ENCODE measurements around the gene SLC4A5.

SLC4A5 gene

DNA sequence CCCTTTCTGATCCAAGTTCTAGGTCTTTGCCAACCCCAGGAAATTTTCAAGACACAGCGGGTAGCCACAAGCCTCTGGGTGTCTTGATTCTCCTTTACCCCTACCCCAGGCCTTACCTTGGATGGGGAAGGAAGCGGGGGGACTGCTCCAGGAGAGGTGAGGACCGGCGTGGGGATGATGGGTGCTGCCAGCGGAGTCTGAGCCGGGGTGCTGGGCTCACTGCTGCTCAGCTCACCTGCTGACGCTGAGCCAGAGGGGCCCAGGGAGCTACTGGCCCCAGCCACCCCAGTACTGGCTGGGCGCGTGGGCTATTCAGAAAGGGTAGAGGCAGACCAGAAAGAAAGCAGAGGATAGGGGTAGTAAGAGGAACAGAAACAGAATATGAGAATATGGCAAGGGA is 28.2 kb upstream of the SLC4A5 start:
- peaks cover 25 to 37% (median 29%) of the 10 kb centered on the region in 10 experiments for H3K4me1 ChIP-seq
- no peaks in the 10 kb centered on the region for H3K27me3 ChIP-seq
- H3K9ac ChIP-seq: no peak overlapping the region
- no peak overlapping the region for H3K27ac ChIP-seq
- H3K36me3 ChIP-seq: peaks cover 66 to 97% (median 84%) of the 10 kb centered on the region in 11 experiments
- H4K20me1 ChIP-seq: peaks cover 4 to 62% (median 45%) of the 10 kb centered on the region in 11 experiments; a peak in 18 of 22 replicates
- H3K9me3 ChIP-seq (replicated peaks in 1 of 11): no peaks in the 10 kb centered on the region
- no peak for TF ChIP-seq Cebpa-rat (IDR thresholded peaks at IDR 0.05)
- no peak overlapping the region for H3K4me3 ChIP-seq
- no peak overlapping the region for H3K4me2 ChIP-seq

DNA sequence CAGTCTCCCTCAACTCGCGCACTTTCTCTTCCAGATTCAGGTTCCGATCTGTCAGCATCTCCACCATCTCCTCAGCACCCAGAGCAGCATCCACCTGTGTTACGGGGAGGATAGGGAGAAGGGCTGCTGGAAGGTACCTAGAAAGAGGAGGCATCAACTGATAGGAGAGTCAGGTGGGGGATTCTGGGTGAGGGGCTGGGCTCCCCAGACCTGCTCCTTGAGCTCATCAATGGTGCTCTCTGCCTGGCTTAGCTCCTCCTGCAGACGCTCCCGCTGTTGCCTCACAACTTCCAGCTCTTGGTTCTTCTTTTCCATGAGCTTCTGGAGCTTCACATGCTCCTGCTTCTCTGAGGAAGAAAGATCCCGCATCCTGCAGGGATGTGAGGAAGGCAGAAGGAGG is 26.8 kb upstream of the SLC4A5 start:
- TF ChIP-seq Cebpa-rat (IDR thresholded peaks at IDR 0.05): no peak
- H3K27ac ChIP-seq: no peak overlapping the region
- H3K4me1 ChIP-seq: peaks cover 14 to 23% (median 20%) of the 10 kb centered on the region in 10 experiments
- peaks cover 78 to 97% (median 84%) of the 10 kb centered on the region in 11 experiments for H3K36me3 ChIP-seq
- H4K20me1 ChIP-seq: peaks cover 4 to 62% (median 34%) of the 10 kb centered on the region in 11 experiments; a peak in 18 of 22 replicates
- H3K9ac ChIP-seq: no peak overlapping the region
- no peak overlapping the region for H3K4me3 ChIP-seq
- no peaks in the 10 kb centered on the region for H3K27me3 ChIP-seq
- no peak overlapping the region for H3K4me2 ChIP-seq
- H3K9me3 ChIP-seq (replicated peaks in 1 of 11): no peaks in the 10 kb centered on the region

DNA sequence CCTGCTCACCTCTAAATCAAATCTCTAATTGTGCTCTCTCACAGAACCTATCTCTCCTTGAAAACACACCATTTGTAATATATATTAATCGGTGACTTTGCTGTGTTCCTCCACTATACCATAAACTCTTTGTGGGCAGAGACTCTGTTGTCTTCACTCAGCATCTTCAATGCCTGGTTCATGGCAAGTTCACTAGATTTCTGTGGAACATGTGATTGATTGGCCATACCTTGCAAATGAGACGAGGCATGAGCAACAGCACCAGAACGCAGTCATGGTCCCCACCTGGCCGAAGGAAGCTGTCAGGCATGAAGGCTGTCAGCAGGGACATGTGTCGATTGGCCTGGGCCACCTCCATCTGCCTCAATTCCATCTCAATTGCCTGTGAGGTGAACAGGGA is 25.3 kb upstream of the SLC4A5 start:
- TF ChIP-seq Cebpa-rat (IDR thresholded peaks at IDR 0.05): no peak
- Histone ChIP-seq H3K36me3 (peaks cover 90 to 97% (median 92%) of the 10 kb centered on the region in 11 experiments), H3K27me3 (no peaks in the 10 kb centered on the region), H3K9ac (no peak overlapping the region), H3K9me3 (replicated peaks in 1 of 11) (no peaks in the 10 kb centered on the region), H3K27ac (no peak overlapping the region), H3K4me2 (no peak overlapping the region), H4K20me1 (peaks cover 0 to 50% (median 22%) of the 10 kb centered on the region in 11 experiments; a peak in 17 of 22 replicates), H3K4me1 (peaks cover 6 to 12% (median 9%) of the 10 kb centered on the region in 10 experiments), H3K4me3 (no peak overlapping the region)

DNA sequence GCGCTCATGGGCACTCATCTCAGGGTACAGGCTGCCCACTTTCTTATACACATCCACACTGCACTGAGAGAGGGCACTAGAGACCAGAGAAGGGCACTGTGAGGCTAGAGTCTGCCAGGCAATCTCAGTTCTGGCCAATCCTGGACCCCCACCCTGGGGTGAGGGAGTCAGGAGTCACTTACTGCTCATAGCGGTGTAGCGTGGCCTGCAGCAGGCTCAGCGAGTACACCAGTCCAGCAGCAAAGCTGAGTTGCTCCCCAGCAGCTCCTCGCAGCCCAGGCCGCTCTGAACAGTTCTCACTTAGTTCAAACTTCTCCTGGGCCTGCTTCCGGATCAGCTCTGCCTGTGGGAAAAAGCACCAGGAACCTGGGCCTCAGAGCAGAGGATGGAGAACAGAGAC is 24.6 kb upstream of the SLC4A5 start:
- Histone ChIP-seq H3K27ac (no peak overlapping the region), H3K36me3 (peaks cover 97 to 100% (median 100%) of the 10 kb centered on the region in 11 experiments), H3K4me3 (no peak overlapping the region), H3K4me2 (no peak overlapping the region), H3K9me3 (replicated peaks in 1 of 11) (no peaks in the 10 kb centered on the region), H3K27me3 (no peaks in the 10 kb centered on the region), H3K9ac (no peak overlapping the region; a peak in 1 of 22 replicates), H4K20me1 (peaks cover 0 to 43% (median 16%) of the 10 kb centered on the region in 11 experiments; a peak in 14 of 22 replicates), H3K4me1 (peaks cover 0 to 5% (median 2%) of the 10 kb centered on the region in 10 experiments; a peak in 6 of 20 replicates)
- no peak for TF ChIP-seq Cebpa-rat (IDR thresholded peaks at IDR 0.05)

DNA sequence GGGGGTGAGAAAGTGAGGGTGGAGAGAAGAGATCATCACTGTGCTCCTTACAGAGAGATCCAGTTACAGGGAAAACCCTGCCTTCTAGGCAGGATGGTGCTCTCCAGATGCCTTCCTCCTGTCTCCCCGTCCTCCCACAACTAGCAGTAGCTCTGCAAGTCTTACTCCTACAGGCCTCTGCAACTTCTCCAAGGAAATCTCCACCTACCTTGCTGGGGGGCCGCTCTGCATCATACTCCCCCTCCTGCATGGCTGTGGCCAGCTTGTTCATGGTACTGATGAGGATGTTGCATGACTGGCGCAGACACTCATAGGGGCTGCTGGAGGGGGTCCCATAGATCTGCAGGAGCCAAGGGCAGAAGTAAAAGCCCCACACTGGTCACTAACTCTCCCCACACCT is 22.8 kb upstream of the SLC4A5 start:
- Histone ChIP-seq H3K27me3 (no peaks in the 10 kb centered on the region), H3K4me3 (no peak overlapping the region), H3K27ac (no peak overlapping the region), H3K9ac (no peak overlapping the region), H3K4me2 (no peak overlapping the region), H3K4me1 (no peaks in the 10 kb centered on the region), H3K9me3 (replicated peaks in 1 of 11) (no peaks in the 10 kb centered on the region), H3K36me3 (peaks cover 99 to 100% (median 100%) of the 10 kb centered on the region in 11 experiments), H4K20me1 (peaks cover 0 to 26% (median 2%) of the 10 kb centered on the region in 11 experiments; a peak in 6 of 22 replicates)
- TF ChIP-seq Cebpa-rat (IDR thresholded peaks at IDR 0.05): no peak

DNA sequence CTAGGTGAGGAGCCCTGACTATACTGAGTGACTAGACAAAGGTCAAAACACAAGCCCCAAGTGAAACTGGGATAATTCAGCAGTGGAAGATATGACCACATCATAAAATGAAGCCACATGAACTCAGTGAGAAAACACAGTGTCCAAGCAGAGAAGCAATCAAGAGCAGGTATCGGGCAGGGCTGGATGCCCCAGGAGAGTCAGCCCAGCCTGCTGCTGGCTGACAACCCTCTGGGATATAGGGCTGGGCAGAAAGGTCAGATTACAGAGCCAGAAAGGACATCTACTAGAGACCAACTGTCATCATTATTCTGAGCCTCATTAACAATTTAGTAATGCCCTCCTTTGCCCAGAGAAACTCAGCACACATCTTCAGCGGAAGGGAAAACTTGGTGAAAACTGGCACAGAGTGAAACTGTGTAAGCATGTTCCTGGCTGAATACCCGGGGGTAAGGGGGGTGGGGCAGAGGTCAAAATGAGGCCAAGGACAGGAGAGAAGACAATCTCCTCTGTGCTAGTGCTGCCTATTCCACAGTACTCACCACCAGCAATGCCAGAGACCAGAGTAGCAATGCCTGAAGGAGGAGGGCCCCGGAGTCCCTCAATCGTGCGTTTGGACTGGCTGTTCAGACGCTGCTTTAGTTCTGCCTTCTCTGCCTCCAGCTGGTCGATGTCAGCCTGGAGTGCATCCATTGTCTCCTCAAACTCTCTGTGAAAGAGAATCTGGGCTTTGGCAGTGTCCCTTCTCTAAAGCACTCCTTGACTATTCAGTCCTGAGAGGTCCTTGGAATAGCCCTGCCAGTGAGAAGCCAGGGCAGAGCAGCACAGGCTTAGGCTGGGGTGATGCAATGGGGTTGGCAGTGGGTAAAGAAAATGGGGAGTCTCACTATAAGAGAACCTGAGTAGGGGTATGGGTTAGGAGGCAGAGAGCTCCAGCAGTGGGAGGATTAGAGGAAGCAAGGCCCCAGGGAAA is 21.6 kb upstream of the SLC4A5 start:
- H4K20me1 ChIP-seq: peaks cover 0 to 20% (median 0%) of the 10 kb centered on the region in 11 experiments; a peak in 6 of 22 replicates
- H3K27ac ChIP-seq: no peak overlapping the region
- H3K36me3 ChIP-seq: peaks cover 99 to 100% (median 100%) of the 10 kb centered on the region in 11 experiments
- H3K9ac ChIP-seq: no peak overlapping the region
- no peak for TF ChIP-seq Cebpa-rat (IDR thresholded peaks at IDR 0.05)
- H3K4me2 ChIP-seq: no peak overlapping the region
- H3K9me3 ChIP-seq (replicated peaks in 1 of 11): no peaks in the 10 kb centered on the region
- H3K27me3 ChIP-seq: no peaks in the 10 kb centered on the region
- H3K4me3 ChIP-seq: no peak overlapping the region
- H3K4me1 ChIP-seq: no peaks in the 10 kb centered on the region

DNA sequence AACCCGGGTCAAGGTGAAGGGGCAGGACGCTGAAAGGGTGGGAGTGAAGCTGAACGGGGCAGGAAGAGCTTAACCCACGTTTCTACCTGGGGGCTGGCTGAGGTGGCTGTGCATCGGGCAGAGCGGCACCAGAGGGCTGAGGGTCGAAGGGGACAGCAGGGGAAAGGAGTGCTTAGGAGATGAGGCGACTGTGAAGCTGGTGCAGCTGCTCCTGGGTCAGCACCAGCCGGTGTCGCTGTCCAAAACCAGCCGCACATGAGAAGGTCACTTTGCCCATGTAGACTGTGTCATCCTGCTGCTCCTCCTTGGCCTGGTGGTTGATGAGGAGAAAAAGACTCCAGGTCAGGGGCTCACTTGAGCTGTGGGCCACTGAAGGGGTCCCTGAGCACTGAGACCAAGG is 18.1 kb upstream of the SLC4A5 start:
- H3K27me3 ChIP-seq: no peaks in the 10 kb centered on the region
- no peak overlapping the region for H3K4me3 ChIP-seq
- TF ChIP-seq Cebpa-rat (IDR thresholded peaks at IDR 0.05): no peak
- H3K36me3 ChIP-seq: peaks cover 95 to 100% (median 98%) of the 10 kb centered on the region in 11 experiments
- peaks cover 0 to 27% (median 0%) of the 10 kb centered on the region in 11 experiments; a peak in 5 of 22 replicates for H4K20me1 ChIP-seq
- H3K9me3 ChIP-seq (replicated peaks in 1 of 11): no peaks in the 10 kb centered on the region
- H3K27ac ChIP-seq: no peak overlapping the region
- no peaks in the 10 kb centered on the region for H3K4me1 ChIP-seq
- no peak overlapping the region for H3K9ac ChIP-seq
- H3K4me2 ChIP-seq: no peak overlapping the region

DNA sequence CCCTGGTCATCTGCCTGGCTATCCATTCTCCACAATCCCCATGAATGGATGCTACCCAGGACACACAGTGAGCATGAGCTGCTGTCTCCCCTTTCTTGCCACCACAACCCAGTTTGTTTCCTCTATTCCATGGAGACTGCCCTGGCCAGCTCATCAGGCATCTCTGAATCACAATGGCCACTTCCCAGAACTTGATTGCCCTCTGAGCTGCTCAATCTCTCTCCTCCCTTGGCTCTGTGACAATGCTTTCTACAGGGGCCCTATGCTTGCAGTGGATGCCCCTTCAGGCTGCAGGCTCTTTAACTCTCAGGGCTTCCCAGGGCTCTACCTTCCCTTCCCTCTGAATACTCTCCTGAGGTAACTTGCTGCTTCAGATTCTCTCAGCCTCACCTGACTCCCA is 14.4 kb upstream of the SLC4A5 start:
- H3K27me3 ChIP-seq: no peaks in the 10 kb centered on the region
- H3K9ac ChIP-seq: no peak overlapping the region
- H3K36me3 ChIP-seq: peaks cover 65 to 86% (median 71%) of the 10 kb centered on the region in 11 experiments
- H3K4me1 ChIP-seq: no peaks in the 10 kb centered on the region
- no peaks in the 10 kb centered on the region for H3K9me3 ChIP-seq (replicated peaks in 1 of 11)
- no peak overlapping the region for H3K4me2 ChIP-seq
- TF ChIP-seq Cebpa-rat (IDR thresholded peaks at IDR 0.05): no peak
- H3K4me3 ChIP-seq: no peak overlapping the region
- H3K27ac ChIP-seq: no peak overlapping the region
- peaks cover 0 to 10% (median 0%) of the 10 kb centered on the region in 11 experiments; a peak in 5 of 22 replicates for H4K20me1 ChIP-seq

DNA sequence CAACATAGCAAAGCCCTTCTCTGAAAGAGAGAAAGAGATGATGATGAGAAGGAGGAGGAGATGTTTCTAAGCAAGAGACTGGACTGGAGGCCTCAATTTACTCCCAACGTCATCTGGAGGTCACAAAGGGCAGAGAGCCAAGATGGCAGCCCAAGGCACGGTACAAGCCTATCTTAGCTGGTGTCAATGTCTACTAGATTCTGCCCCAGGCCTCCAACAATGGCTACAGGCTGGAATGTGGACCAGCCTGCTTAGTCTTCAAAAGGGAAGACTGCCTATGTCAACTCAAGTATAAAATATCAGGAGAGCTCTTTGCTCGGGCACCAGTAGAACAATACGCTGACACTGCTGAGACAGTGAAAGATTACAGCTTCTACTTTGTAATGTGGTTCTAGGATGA is 6.7 kb upstream of the SLC4A5 start:
- no peaks in the 10 kb centered on the region for H3K27me3 ChIP-seq
- no peak overlapping the region for H3K4me3 ChIP-seq
- H3K9me3 ChIP-seq (replicated peaks in 1 of 11): no peaks in the 10 kb centered on the region
- H3K4me2 ChIP-seq: no peak overlapping the region
- TF ChIP-seq Cebpa-rat (IDR thresholded peaks at IDR 0.05): no peak
- no peak overlapping the region for H3K9ac ChIP-seq
- peaks cover 0 to 9% (median 3%) of the 10 kb centered on the region in 11 experiments; a peak in 6 of 22 replicates for H3K36me3 ChIP-seq
- no peak overlapping the region for H3K27ac ChIP-seq
- H4K20me1 ChIP-seq: no peaks in the 10 kb centered on the region
- no peaks in the 10 kb centered on the region for H3K4me1 ChIP-seq

All from BLaER1 treated with 17β-estradiol and CSF1 and Interleukin-3, amounts not matched to agents 10 nM and 100 nM (cell line).